Measurements from ENCODE around the gene BUD13. TPM values are rescaled to one million over a fixed set of nuclear protein-coding genes. Genes with fewer than 3 reads are reported as not detected.
"Not testable (repeated sequence)": the region's sequence is repeated elsewhere in the genome, so short reads cannot be mapped to it uniquely, and the experiment has no call there.

BUD13 gene
- polyA plus RNA-seq, 3 donors: 8.1 to 17.8 (median 11.0) TPM

GRCh38 chr11:116775975-116776374, 3.2 kb upstream of the BUD13 start:
- no peak overlapping the region for H3K27ac ChIP-seq (ENCODE audit: low read depth, low read length)
- 83 to 97% (median 96%) methylated on average over 5 of the region's 5 CpGs for whole genome bisulfite sequencing, 3 donors

DNA sequence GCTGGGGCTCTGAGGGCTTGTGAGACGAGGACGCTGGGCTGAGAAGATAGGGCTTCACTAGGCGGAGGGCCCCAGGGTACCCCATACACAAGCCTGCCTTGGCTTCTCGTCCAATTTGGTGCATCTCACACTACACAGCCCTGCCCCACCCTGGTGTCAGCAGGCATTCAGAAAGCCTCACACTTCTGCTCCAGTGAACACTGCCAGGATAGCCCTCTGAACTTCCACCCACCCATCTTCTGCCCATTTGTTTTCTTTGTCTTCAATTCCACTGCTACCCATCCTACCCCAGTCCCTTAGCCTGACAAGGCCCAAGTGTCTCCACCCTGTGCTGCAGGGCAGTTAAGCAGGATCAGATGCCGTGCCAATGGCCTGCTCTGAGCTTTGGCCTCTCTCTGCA, 1.9 kb upstream of the BUD13 start:
- no peak overlapping the region for H3K27ac ChIP-seq (ENCODE audit: low read depth, low read length)
- 89 to 91% (median 90%) methylated on average over 5 of the region's 5 CpGs for WGBS, 3 donors

DNA sequence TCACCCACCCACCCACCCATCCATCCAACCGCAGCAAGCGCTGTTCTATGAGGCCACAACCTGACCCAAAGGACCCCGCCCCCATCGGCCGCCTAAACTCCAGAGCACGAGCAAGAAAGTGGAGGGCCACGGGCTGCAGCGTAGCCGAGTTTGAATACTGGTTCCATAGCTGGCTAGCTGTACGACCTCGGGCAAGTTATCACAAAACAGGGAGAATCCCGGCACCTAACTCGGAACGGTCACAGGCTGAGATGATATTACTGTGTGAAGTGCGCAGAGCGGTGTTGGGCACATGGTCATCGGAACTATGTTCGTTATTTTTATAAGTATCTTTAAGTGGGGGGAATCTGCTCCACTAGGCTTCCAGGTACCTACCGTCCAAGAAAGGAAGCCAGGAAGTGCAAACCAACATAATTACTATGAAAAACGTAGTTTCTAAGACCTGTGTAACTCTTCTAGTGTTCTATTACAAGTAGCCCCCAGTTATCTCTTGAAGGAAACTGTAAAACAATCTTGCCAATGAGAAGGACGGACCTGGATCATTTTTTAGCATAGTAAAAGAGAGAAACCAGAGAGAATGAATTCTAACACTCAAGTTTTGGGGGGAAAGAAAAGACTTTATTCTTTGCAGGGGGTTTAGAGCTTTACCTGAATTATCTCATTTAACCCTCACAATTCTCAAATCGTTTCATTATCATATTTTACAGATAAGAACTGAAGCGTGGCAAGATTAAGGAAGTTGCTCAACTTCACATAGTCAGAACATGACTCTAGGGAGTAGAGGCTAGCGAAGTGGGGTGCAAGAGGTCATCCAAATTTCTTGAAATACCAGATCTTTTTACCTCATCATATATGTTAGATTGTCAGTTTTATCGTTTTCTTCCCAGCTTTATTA, 663 bp upstream of the BUD13 start:
- WGBS, 3 donors: 3% methylated on average over 24 to 25 of the region's 25 CpGs
- no peak overlapping the region for H3K27ac ChIP-seq (ENCODE audit: low read depth, low read length)

GRCh38 chr11:116771935-116772334, 852 bp downstream of the BUD13 start:
- no peak overlapping the region for H3K27ac ChIP-seq (ENCODE audit: low read depth, low read length)
- WGBS, 3 donors: 2 to 4% (median 2%) methylated on average over 2 of the region's 2 CpGs

DNA sequence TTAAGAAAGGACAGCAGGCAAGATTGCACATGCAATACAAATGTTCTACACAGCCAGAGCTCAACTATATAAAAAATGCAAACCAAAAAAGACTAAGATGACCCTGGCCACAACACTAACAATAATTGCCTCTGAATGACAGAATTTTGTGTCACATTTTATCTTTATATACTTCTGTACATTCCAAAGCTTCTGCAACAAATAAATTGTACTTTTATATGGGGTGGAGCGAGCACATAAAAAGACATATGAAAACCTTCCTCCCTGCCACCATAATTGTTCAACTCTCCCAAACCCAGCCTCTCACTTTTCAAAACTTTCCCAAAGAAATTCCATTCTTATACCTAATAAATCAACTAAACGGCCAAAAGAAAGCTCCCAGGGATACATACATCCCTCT, 10.7 kb downstream of the BUD13 start:
- no peak overlapping the region for H3K27ac ChIP-seq (ENCODE audit: low read depth, low read length)
- WGBS, 3 donors: 84 to 89% (median 86%) methylated on average over 2 of the region's 2 CpGs

DNA sequence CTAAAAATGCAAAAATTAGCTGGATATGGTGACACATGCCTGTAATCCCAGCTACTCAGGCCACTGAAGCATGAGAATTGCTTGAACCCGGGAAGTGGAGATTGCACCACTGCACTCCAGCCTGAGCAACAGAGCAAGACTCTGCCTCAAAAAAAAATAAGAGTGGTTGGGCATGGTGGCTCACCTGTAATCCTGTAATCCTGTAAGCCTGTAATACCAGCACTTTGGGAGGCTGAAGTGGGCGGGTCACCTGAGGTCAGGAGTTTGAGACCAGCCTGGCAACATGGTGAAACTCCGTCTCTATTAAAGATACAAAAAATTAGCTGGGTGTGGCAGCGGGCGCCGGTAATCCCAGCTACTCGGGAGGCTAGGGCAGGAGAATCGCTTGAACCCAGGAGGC, 16.7 kb downstream of the BUD13 start:
- WGBS, 3 donors: 82 to 98% (median 85%) methylated on average over 8 of the region's 8 CpGs
- not testable (repeated sequence) for H3K27ac ChIP-seq (ENCODE audit: low read depth, low read length)

DNA sequence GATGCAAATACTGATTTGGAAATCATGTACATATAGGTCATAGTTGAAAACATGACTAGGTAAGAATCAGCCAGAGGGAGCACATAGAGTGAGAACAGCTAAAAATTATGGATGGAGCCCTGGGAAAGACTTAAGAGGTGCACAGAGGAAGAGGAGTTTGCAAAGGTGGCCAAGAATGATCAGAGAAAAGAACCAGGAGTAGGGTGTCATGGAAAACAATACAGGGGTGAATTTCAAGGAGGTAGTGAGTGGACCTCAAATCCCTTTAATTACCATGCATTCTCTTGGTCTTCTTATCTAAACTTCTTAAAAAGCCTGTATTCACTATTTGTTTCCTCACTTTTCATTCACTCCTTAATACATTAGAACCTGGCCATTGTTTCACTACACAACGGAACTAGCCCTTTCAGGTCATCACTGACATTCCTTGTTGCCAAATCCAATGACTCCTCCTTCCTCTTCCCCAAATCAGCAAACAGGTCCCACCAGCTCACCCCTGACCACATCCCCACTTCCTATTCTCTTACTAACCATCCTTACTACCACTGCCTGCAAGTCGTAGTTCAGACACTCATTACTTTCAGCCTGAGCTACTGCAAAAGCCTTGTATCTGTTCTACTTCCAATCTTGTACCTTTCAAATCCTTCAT, 22.6 kb downstream of the BUD13 start:
- WGBS, 3 donors: 48 to 95% (median 65%) methylated on average over 2 of the region's 2 CpGs
- no peak overlapping the region for H3K27ac ChIP-seq (ENCODE audit: low read depth, low read length)

DNA sequence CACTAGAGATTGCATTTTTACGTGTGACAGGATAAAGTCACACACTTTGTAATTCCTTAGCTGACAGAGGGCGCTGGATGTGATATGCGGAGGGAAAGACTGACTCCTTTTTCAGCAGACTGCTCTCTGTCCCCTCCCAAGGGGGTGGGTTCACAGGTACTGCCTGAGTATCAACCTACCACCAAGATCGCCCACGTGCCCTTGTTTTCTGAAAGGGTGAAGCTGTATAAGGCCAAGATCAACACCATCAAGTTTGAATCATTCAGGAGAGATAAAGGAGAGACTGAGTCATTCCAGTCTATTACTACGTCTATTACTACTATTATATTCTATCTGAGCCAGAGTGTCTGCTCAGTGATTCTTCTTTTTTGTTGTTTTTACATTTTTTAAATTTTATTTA, 30.7 kb downstream of the BUD13 start:
- 85 to 88% (median 85%) methylated on average over 6 of the region's 6 CpGs for WGBS, 3 donors

GRCh38 chr11:116740741-116741140, 32.0 kb downstream of the BUD13 start:
- no peak overlapping the region for H3K27ac ChIP-seq (ENCODE audit: low read depth, low read length)
- WGBS, 3 donors: 64 to 67% (median 65%) methylated on average over 4 of the region's 4 CpGs

More for the DNA sequence above, 30.7 kb downstream of the BUD13 start:
- no peak overlapping the region for H3K27ac ChIP-seq (ENCODE audit: low read depth, low read length)

DNA sequence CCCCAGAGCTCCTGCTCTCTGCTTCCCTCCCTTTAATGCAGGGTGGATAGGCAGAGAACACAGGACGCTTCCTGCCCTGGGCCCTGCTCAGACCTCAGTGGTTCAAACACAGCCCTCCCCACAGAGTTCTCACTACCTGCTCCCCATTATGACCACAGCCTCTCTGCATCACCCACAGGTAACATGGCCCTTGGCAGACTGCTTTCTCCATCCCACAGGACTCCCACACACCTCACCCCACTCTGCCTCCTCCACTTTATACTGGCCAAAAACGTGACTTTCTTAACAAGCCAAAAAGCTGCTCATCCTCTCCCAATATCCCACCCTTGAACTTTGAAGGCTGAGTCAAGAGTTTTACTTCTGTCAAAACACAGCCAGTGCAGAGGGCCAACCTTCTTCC, 33.8 kb downstream of the BUD13 start:
- 69 to 81% (median 77%) methylated on average over 2 of the region's 2 CpGs for WGBS, 3 donors
- H3K27ac ChIP-seq (ENCODE audit: low read depth, low read length): no peak overlapping the region

DNA sequence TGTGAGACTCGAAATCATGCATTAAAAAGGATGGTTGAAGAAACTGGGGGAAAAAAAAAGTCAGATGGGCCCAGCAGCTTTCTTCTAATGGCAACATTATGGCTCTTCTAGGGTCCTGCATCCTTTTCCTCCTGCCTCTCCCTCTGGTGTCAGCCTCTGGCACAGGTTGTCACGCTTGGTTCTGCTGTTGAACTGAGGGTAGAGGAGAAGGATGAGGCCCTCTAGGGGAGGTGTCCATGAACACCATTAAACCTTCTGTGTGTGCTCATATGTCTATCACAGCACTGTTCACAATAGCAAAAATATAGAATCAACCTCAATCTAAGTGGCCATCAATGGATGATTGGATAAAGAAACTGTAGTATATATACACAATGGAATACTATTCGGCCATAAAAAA, 36.0 kb downstream of the BUD13 start:
- WGBS, 3 donors: 90 to 96% (median 91%) methylated on average over 3 of the region's 3 CpGs
- H3K27ac ChIP-seq (ENCODE audit: low read depth, low read length): no peak overlapping the region

DNA sequence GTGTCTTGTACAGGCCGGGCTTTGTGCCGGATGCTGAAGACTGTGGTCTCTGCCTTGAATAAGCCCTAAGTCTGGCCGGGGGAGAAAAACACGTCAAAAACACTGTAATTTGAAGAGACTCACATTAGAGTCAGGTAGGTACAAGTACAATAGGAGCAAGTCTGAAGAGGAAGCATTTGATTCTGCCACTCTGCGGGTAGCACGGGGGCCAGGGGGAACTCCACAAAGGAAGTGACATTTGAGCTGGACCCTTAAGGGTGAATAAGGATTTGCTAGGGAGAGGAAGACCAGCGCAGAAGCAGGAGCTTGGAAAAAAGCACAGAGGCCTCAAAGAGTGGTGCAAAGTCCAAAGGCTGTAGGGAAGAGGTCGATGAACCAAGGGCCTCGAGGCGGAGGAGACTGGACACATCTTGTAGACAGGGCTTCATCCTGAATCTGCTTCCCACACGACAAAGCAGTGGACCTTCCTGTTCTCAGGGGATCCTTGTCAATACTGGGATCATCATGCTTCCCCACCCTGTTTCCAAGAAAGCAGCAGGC, 38.7 kb downstream of the BUD13 start:
- no peak overlapping the region for H3K27ac ChIP-seq (ENCODE audit: low read depth, low read length)
- WGBS, 3 donors: 76 to 79% (median 77%) methylated on average over 11 of the region's 11 CpGs

DNA sequence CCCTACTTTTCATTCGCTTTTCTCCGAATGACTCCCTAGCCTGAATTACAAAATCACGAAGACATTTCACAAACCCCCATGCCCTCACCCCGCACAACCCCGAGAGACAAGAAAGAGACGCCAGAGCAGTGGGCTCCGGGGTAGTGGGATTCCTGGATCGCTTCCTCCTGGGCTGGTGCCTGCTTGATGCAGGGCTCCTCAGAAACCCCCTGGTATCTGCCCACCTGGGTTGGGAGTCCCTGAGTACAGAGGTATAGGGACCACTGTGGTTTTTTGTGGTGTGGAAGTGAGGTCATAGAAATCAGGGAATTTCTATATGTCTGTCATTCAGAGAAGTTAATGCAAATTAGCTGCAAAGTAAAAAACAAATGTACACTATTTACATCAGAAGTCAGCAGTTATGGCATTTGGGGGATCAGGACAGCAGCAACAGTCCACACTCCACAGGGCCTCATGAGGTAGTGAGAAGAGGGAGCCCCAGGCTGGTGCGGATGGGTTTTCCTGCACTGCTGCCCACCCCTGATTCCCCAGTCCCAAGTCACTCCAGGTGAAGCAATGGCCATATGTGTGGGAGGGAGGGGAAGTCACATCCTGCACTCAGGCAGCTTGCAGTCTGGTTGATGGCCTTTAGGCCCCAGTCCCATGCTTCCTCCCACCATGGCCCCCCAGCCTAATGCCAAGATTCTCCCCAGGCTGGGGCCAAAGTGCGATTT, 39.6 kb downstream of the BUD13 start:
- WGBS, 3 donors: 59 to 71% (median 66%) methylated on average over 10 of the region's 10 CpGs
- no peak overlapping the region for H3K27ac ChIP-seq (ENCODE audit: low read depth, low read length)

DNA sequence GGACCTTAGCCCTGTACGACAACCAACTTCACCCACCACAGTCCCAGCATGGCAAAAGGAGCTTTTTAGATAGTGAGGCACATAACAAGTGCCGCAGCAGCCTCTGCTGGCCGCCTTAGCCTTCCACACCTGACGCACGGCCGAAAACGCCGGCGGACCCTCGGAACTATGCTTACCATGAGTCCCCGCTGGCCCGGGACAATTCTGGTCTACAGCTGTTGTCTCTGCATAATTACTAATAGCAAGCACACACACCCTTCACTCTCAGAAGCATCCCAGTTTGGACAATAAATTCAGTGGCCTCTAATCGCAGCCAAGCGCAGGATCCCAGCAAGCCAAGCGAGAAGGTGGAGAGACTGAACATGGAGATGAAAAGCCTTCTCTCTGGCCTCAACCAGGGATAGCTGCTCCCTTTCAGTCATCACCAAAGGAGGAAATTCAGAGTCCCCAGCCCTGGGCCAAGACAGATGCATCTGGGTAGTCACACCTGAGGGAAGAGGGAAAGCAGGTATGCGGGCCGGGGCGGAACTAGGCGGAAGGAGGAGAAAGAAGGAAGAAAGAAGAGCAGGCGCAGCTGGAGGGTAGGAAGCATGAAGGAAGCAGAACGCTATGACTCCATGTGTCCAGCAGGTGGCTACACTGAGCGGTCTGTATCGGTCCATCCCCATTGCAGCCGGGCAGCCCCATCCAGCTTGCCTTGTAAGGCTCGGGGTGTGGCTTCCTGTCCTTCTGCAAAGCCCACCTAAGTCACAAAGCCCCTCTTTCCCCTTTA, 40.3 kb downstream of the BUD13 start:
- WGBS, 3 donors: 26 to 42% (median 40%) methylated on average over 25 of the region's 25 CpGs
- no peak overlapping the region for H3K27ac ChIP-seq (ENCODE audit: low read depth, low read length)

- no peak overlapping the region for H3K27ac ChIP-seq (ENCODE audit: low read depth, low read length)
- 83 to 95% (median 84%) methylated on average over 2 of the region's 2 CpGs for WGBS, 3 donors
These were observed 41.0 kb downstream of the BUD13 start for GRCh38 chr11:116731821-116732220.

DNA sequence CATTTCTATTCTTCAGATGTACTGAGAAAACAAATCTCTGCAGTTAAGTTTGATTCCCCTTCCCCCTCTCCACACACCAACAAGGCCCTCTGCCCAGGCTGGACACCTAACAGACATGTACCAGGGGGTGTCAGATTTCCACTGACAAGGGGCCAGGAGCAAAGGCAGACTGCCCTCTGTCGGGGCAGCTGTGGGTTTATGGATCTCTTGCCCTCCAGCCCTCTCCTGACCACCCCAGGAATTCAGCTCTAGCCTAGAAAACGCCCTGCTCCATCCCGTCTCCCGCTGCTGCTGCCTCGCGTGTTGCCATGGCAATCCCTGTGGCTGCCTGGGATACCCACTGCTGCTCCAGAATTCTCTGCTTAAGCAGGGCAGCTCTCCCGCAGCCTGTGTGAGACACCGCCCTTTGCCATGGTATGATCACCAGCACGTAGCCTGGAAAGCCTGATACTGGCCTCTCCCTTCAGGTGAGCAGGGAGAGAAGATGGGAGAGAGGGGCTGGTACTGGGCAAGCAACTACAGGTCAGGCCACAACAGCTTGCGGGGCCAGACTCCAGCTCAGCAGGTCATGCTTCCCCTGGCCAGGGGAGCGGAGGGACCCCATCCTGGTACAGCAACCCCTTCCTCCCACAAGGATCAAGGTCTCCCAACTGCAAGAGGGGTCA, 41.6 kb downstream of the BUD13 start:
- H3K27ac ChIP-seq (ENCODE audit: low read depth, low read length): no peak overlapping the region
- 71 to 76% (median 73%) methylated on average over 11 of the region's 11 CpGs for WGBS, 3 donors

DNA sequence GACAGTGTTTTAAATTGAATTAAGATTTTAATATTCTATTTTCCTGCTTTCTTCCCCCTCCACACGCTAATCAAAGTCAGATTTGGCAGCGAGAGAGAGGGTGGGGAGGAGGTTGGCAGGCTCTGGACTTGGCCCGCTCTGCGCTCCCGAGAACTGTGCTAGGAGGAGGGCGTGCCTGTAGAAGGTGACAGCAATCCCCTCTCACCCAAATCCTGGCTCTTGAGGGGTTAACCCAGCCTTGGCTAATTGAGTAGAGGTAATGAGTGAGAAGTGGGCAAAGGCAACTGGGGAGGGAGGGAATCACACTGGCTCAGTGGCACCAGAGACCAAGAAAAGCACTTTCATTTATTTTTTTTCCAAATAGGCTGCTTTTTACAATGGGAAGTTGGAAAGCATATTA, 42.2 kb downstream of the BUD13 start:
- H3K27ac ChIP-seq (ENCODE audit: low read depth, low read length): no peak overlapping the region
- WGBS, 3 donors: 49 to 62% (median 60%) methylated on average over 6 of the region's 6 CpGs

DNA sequence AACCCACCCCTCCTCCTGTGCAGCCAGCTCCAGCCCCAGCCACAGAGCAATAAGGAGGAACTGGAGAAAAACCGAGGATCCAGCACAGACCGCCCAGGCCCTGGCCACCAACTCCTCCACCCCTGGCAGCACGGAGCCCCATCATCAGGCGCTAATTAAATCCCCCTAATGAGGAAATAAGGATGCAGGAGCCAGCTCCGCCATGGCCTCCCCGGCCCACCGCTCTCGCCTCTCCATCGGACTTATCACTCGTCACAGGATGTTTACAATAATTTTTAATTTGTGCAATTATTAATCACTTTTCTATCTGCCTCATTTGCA, 42.6 kb downstream of the BUD13 start:
- WGBS, 3 donors: 66 to 85% (median 66%) methylated on average over 10 of the region's 10 CpGs
- no peak overlapping the region for H3K27ac ChIP-seq (ENCODE audit: low read depth, low read length)

All from adipose tissue (tissue), 3 donors.